GM18861 (cell line): ENCODE measurements around the gene DPH7.
"Not testable (repeated sequence)": the region's sequence is repeated elsewhere in the genome, so short reads cannot be mapped to it uniquely, and the experiment has no call there.

Experiments
- ATAC-seq: cut with Tn5 transposase; IDR thresholded peaks from one replicate; pipeline ENCODE4 v1.9.1; 2021; ENCODE audit not compliant: unreplicated experiment

The DPH7 gene

GRCh38 chr9:137550958-137551263 lies 27.8 kb downstream of the DPH7 start:
- not testable (repeated sequence) for ATAC-seq

- ATAC-seq = no peak
Measured at GRCh38 chr9:137550231-137550621, 28.5 kb downstream of the DPH7 start, which contains the start of gene PNPLA7. Gene PNPLA7 (minus strand): TSS chr9:137550402. CDS start chr9:137550197, 205 bp downstream.

- no peak for ATAC-seq
Measured at GRCh38 chr9:137547687-137548543, 30.8 kb downstream of the DPH7 start.

GRCh38 chr9:137545123-137545522 lies 33.6 kb downstream of the DPH7 start:
- ATAC-seq = no peak

GRCh38 chr9:137544176-137544760 lies 34.5 kb downstream of the DPH7 start:
- ATAC-seq = no peak

- no peak for ATAC-seq
Measured at GRCh38 chr9:137543237-137543963, 35.3 kb downstream of the DPH7 start.

- ATAC-seq = no peak
Measured at GRCh38 chr9:137542486-137542885, 36.2 kb downstream of the DPH7 start.

- ATAC-seq = no peak
Measured at GRCh38 chr9:137540536-137540935, 38.2 kb downstream of the DPH7 start.

GRCh38 chr9:137538058-137538457 lies 40.7 kb downstream of the DPH7 start:
- no peak for ATAC-seq

- ATAC-seq = not testable (repeated sequence)
Measured at GRCh38 chr9:137536594-137537131, 42.1 kb downstream of the DPH7 start.

GRCh38 chr9:137535120-137535428 lies 43.7 kb downstream of the DPH7 start:
- no peak for ATAC-seq

GRCh38 chr9:137534256-137535119 lies 44.2 kb downstream of the DPH7 start:
- ATAC-seq = no peak

- not testable (repeated sequence) for ATAC-seq
Measured at GRCh38 chr9:137532891-137533468, 45.7 kb downstream of the DPH7 start.

- no peak for ATAC-seq
Measured at GRCh38 chr9:137531099-137531765, 47.5 kb downstream of the DPH7 start.

GRCh38 chr9:137530331-137530730 lies 48.4 kb downstream of the DPH7 start:
- ATAC-seq = no peak

- no peak for ATAC-seq
Measured at GRCh38 chr9:137524981-137525317, 53.8 kb downstream of the DPH7 start.

- ATAC-seq = no peak
Measured at GRCh38 chr9:137524161-137524980, 54.4 kb downstream of the DPH7 start.

- ATAC-seq = no peak
Measured at GRCh38 chr9:137522746-137523455, 55.8 kb downstream of the DPH7 start.
